PFSK-1 (cell line): Measurements from ENCODE around the gene ERBIN.

Experiments used
- TAF1 ChIP-seq: IDR thresholded peaks from 2 replicates; pipeline ENCODE4 v1.6.1; 2012; ENCODE audit warnings: low read length, control low read depth, borderline replicate concordance; ENCODE audit not compliant: insufficient read depth
- TF ChIP-seq, protein P1 (sequence below), 2 experiments: IDR thresholded peaks; 2 replicates each; pipeline versions ENCODE4 v1.6.1 to v1.8.0; 2011 to 2012; ENCODE audit warnings: low read depth in 2 of 2, low read length in 2 of 2, control low read depth in 1 of 2, inconsistent platforms in 1 of 2, mild to moderate bottlenecking in 1 of 2, moderate library complexity in 1 of 2; ENCODE audit not compliant: insufficient read depth in 1 of 2

DNA sequence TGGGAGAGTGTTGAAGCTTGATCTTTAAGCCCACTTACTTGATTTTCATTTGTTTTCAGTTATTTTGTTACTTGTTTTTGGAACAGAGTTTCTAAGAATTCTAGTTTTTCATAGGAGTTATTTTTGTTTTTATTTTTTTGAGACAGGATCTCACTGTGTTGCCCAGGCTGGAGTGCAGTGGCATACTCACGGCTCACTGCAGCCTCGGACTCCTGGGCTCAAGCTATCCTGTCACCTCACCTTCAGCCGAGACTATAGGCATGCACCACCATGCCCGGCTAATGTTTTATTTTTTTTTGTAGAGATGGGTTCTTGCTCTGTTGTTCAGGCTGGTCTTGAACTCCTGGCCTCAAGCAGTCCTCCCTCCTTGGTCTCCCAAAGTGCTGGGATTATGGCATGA, 6.3 kb downstream of the ERBIN start:
- TF ChIP-seq TAF1: no peak
- TF ChIP-seq, protein P1, sequence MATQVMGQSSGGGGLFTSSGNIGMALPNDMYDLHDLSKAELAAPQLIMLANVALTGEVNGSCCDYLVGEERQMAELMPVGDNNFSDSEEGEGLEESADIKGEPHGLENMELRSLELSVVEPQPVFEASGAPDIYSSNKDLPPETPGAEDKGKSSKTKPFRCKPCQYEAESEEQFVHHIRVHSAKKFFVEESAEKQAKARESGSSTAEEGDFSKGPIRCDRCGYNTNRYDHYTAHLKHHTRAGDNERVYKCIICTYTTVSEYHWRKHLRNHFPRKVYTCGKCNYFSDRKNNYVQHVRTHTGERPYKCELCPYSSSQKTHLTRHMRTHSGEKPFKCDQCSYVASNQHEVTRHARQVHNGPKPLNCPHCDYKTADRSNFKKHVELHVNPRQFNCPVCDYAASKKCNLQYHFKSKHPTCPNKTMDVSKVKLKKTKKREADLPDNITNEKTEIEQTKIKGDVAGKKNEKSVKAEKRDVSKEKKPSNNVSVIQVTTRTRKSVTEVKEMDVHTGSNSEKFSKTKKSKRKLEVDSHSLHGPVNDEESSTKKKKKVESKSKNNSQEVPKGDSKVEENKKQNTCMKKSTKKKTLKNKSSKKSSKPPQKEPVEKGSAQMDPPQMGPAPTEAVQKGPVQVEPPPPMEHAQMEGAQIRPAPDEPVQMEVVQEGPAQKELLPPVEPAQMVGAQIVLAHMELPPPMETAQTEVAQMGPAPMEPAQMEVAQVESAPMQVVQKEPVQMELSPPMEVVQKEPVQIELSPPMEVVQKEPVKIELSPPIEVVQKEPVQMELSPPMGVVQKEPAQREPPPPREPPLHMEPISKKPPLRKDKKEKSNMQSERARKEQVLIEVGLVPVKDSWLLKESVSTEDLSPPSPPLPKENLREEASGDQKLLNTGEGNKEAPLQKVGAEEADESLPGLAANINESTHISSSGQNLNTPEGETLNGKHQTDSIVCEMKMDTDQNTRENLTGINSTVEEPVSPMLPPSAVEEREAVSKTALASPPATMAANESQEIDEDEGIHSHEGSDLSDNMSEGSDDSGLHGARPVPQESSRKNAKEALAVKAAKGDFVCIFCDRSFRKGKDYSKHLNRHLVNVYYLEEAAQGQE (IDR thresholded peaks at IDR 0.05; ENCODE audit: insufficient read depth in 1 of 2, low read depth in 2 of 2, low read length in 2 of 2): no peak
